Cardiac septum (tissue), 1 donor: Measurements from ENCODE around the gene IRF2BP1. TPM values are rescaled to one million over a fixed set of nuclear protein-coding genes. Genes with fewer than 3 reads are reported as not detected.
A peak's percentile ranks its signal among the peaks of the same experiment; 100 is the strongest.

Source experiments
- DNase-seq: peaks from one replicate; pipeline ENCODE4 v3.0.0-alpha.2; 2020; ENCODE audit warnings: low spot score
- intact Hi-C: fragments of 100-400 bp; cut with DNase I; formaldehyde crosslinking; loops from one replicate; pipeline ENCODE4 v1.14.0; 2022
- long read RNA-seq: library from polyadenylated mRNA; unstranded; transcript quantifications from one replicate; pipeline ENCODE4 v2.0.0, GENCODE V29; 2021
- total RNA-seq: library from RNA; stranded (reverse); fragmentation: NEBNext Ultra II Directional; extraction: Animal tissue kit (Norgen Biotek cat#: 25700); gene quantifications from one replicate; pipeline ENCODE4 v1.2.1, GENCODE V29; 2021
- donor health status: DM: no; HTN: no; CAD: no.

The IRF2BP1 gene, protein sequence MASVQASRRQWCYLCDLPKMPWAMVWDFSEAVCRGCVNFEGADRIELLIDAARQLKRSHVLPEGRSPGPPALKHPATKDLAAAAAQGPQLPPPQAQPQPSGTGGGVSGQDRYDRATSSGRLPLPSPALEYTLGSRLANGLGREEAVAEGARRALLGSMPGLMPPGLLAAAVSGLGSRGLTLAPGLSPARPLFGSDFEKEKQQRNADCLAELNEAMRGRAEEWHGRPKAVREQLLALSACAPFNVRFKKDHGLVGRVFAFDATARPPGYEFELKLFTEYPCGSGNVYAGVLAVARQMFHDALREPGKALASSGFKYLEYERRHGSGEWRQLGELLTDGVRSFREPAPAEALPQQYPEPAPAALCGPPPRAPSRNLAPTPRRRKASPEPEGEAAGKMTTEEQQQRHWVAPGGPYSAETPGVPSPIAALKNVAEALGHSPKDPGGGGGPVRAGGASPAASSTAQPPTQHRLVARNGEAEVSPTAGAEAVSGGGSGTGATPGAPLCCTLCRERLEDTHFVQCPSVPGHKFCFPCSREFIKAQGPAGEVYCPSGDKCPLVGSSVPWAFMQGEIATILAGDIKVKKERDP
- total RNA-seq, result 17.4 TPM
- long read RNA-seq, transcript IRF2BP1-201 (1 exons, 2,564 nt), result major isoform, 40 of 40 reads
- long read RNA-seq, partial matches to known transcripts, result 0 of 40 reads
- long read RNA-seq, other reads (novel, unspliced or antisense), result 0 of 40 reads

DNA sequence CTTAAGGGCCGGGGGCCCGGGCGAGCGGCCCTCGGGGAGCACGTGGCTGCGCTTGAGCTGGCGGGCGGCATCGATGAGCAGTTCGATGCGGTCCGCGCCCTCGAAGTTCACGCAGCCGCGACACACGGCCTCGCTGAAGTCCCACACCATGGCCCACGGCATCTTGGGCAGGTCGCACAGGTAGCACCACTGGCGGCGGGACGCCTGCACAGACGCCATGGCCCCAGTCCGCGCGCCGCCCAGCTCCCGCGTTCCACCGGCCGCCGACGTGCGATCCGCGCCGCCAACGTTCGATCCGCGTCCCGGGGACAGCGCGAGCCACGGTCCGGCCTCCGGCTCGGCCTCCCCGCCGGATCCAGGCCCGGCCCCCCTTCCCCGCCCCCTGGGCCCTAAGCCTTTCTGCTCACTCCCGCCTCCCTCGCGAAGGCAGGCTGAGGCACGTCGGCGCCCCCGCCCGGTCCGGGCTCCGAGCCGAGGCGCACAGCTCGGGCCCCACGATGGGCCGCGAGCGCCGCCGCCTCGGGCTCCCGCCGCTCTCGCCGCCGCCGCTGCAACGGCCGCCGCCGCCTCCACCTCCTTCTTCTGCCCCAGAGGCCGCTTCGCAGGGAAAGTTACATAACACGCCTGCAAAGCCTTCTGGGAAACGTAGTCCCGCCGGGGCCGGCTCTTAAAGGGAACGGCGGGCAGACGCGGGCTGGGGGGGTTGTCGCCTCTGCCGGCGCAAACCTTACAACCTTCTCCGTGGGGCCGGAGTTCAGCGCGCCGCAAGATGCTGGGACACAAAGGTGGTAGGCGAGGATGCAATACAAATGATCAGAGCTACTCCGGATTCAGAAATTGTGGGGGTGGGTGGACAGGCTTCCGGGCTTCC is at the start of gene IRF2BP1:
IRF2BP1 (minus strand) TSS at position 586 of the 871 bp plus-strand sequence; CDS start at position 219, 367 bp downstream.
- intact Hi-C loops, result loop anchor here (1.0 kb wide), 1 partner anchor 22 kb away; the partner anchor contains the start of gene SYMPK
- peak; percentile 96 for DNase-seq

DNA sequence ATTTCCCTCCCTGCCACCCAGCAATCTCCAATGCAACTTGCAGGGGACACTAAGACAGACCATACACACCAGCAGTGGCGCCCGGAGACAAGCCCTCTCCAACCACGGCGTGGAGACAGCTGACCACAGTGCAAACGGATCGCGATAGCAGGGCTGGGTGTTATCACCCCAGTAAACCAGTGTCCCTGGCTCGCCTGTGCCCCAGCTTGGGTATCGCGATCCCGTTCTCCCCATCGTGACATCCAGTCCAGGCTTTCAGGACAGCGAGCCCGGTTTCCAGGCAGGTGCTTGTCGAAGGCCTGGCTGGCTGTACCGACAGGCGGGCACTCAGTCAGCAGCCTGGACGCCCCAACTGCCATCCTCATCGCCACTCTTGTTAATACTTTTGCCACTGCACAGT is 49.3 kb upstream of the IRF2BP1 start:
- intact Hi-C loops, result no loop called here
- no peak for DNase-seq

DNA sequence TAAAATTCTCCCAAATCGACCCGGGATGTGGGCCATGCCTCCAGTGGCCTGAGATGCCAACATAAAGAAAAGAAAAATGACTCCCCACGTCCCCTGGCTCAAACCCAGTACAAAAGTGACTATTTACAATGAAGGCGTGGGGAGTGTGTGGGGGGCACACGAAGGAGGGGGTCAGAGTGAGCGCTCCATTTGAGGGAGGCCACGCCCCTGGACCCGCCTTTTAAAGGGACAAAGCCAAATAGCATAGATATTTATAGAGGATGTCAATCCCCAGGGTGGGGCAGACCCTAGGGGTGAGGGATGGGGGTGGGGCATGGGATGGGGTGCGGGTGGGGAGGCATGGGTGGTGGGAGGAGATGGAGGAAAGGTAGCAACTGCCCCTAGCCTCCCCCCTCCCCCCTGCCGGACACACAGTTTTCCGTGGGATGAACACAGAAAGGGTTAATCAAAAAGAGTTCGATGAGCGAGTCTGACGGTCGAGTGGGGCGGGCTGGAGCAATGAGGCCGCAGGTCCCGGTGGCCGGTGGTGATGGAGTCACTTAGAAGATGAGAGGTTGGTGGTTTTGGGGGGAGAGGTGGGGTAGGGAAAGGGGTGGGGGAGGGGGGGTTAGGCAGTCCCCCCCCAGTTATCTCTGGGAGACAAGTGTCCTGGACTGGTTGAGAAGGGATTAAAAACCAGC is 48.8 kb upstream of the IRF2BP1 start:
- intact Hi-C loops, result no loop called here
- DNase-seq, result no peak

DNA sequence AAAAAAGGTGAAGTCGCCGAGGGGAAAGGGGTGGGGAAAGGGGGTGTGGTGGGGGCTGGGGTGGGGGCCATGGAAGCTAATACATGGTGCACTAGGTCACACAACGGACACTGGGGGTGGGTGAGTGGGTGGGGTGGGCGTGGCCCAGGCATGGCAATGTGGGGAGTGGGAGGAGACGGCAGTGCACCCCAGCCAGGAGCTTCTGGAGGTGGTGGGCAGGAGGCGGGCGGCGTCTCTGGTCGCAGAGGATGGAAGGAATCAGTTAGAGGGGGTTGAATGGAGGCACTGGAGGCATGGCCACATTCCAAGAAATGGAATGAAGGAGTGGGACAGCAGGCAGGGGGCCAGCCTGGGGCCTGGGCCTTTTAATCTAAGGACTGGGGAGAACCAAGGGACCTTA is 47.8 kb upstream of the IRF2BP1 start:
- DNase-seq, result no peak
- intact Hi-C loops, result no loop called here

DNA sequence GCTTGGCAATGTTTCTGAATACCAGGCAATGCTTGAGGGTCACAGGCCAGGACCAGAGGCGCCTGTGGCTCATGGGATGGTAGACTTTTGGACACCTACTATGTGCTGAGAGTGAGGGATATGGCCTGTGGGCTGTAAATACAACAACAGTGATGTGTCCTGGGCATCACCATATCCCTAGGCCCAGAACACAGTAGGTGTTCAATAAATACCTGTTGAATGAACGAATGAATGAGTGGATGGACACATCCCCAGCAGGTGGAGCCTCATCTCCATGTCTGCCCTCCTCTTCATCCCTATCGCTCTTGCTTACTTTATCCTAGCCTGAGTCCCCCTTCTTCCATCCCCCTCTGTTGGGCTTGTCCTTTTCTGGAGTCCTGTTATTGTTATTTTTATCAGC is 45.1 kb upstream of the IRF2BP1 start:
- no peak for DNase-seq
- intact Hi-C loops, result no loop called here

DNA sequence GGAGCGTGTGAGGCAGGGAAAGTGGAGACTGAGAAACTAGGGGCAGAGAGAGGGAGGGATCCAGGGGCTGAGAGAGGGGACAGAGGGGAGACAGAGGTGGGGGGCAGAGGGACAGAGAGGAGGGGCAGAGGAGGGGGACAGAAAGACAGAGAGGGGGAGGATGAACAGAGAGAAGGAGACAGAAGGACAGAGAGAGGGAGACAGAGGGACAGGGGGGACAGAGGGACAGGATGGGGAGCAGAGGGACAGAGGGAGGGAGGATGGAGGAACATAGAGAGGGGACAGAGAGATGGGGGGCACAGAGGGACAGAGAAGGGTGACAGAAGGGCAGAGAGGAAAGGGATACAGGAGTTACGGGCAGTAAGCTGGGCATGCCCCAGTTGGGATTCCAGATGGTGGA is 43.3 kb upstream of the IRF2BP1 start:
- no peak for DNase-seq
- intact Hi-C loops, result loop anchor here (5.0 kb wide), 1 partner anchor 88 kb away; no protein-coding TSS in a partner anchor

DNA sequence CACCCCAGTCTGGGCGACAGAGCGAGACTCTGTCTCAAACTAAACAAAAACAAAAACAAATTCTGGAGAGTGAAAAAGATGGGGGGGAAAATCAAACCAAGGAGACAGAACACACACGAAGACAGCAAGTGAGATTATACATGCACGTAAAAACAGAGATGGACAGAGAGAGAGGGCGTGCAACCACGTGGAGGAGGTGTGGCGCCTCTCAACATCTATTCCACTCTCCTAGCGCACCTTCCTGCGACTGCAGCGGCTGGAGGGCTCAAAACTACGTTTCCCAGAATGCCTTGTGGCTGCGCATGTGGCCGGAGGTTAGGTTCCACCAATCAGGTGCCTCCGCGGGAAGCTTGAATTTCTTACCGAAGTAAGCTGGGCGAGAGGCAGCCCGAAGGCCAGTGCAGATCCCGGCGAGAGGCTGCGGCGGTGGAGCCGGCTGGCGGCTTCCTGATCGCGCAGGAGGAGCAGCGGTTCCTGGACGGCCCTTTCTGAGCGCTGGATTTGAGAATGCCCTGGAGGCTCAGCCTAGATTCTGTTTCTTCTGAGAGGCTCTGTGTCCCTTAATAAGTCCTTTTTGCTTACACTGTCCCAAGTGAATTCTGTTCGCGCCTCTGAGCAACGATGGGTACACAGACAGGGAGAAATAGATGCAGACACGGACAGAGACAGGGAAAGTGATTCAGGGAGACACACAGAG is 41.8 kb upstream of the IRF2BP1 start:
- DNase-seq, result peak; percentile 94
- intact Hi-C loops, result loop anchor here (5.0 kb wide), 1 partner anchor 90 kb away; no protein-coding TSS in a partner anchor

DNA sequence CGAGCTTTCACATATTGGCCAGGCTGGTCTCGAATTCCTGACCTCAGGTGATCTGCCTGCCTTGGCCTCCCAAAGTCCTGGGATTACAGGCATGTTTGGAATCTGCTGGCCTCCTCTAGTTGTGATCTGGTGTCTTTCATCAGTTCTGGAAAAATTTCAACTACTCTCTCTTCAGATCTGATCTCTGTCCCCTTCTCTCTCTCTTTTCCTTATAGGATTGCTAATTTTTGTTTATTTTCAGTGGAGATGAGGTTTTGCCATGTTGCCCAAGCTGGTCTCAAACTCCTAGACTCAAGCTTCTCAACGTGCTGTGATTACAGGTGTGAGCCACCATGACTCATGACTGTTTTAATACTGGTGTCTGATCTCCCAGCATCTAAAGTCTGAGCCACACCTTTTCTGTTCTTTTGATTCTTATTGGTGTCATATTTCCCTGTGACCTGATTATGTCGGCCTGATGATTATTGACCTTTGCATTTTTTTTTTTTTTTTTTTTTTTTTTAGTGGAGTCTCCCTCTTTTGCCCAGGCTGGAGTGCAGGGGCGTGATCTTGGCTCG is 39.0 kb upstream of the IRF2BP1 start:
- intact Hi-C loops, result loop anchor here (5.0 kb wide), 1 partner anchor 92 kb away; no protein-coding TSS in a partner anchor
- DNase-seq, result no peak

DNA sequence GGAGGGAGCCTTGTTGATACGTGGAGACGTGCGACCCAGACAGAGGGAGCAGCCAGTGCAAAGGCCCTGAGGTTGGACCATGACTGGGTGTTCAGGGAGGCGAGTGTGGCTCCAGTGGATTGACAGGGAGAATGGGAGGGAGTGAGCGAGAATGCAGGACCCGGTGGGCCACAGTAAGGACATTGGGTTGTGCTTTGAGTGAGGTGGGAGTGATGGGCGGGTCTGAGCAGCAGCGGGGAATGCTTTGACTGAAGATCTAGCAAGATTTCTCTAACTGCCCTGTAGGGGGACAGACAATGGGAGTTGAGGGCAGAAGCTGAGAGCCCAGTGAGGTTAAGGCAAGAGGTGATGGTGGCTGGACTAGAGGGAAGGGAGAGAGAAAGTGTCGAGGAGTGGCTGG is 36.3 kb upstream of the IRF2BP1 start:
- no peak for DNase-seq
- intact Hi-C loops, result no loop called here

DNA sequence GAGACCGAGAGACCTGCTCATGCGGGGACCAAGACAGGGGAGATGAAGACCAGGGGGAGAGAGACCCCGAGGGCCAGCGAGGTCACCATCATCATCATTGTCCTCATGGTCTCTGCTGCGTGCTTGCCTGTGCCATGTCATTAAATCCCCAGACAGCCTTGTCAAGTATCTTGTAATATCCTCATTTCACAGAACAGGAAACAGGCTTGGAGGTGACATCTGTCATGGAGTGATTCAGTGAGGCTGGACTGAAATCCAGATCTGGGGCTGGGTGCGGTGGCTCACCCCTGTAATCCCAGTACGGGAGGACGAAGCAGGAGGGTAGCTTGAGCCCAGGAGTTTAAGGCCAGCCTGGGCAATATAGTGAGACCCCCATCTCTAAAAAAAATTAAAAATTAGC is 34.5 kb upstream of the IRF2BP1 start:
- intact Hi-C loops, result no loop called here

DNA sequence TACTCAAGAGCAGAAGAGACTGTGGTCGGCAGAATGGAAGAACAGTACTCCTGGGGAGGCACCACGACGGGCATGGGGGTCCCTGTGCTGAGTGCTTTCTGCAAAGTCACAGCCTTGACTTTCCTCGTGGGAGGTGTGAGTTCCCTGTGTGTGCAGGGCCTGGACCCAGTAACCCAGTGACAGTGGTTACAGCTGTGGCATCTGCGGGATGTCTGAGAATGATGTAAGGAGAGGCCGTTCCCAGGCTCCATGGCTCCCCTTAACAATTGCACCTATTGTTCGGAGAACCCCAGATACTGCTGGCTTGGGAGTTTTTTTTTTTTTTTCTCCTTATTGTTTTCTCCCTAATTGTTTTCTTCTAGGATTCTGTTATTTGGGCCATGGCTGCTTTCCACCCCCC is 33.7 kb upstream of the IRF2BP1 start:
- intact Hi-C loops, result no loop called here
- no peak for DNase-seq

More for the DNA sequence above, 34.5 kb upstream of the IRF2BP1 start:
- no peak for DNase-seq

DNA sequence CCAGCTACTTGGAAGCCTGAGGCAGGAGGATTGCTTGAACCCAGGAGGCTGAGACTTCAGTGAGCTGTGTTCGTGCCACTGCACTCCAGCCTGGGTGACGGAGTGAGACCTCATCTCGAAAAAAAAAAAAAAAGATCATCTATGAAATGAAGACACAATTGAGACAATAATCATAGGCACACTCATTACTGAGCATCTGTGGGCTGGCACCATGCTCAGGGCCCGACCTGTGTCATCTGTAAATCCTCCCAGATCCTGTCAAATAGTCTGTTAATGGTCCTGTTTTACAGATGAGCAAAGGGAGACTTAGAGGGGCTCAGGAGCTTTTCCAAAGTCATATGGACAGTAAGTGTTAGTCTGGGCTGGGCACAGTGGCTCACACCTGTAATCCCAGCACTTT is 32.8 kb upstream of the IRF2BP1 start:
- intact Hi-C loops, result no loop called here
- no peak for DNase-seq

DNA sequence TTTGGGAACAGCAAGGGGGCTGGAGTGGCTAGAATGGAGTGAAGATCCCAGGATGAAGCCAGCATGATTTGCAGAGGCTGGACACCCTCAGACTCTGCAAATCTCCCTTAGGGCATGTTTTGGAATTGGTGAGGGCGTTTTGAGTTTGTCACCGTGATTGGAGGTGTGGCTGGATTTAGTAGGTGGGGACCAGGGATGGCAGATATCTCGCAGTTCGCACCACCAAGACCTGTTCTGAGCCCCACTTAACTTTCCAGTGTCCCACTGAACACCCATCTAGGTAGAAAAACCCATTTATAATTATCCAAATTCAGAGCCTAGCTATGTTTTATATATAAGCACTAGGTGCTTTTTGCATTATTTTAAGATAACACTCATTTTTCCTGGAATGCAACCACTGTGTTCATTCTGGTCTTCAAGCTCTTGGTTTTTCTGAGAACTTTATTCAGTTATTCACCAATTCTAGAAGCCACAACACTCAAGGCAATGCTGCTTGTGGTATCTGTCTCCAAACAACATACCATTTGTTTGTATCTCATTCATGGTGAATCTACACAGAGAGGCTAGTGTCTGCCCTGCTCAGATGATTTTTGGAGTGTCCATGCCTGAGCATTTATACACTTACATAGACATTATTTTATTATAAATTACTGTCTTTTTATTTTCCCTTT is 31.6 kb upstream of the IRF2BP1 start:
- intact Hi-C loops, result no loop called here
- no peak for DNase-seq

DNA sequence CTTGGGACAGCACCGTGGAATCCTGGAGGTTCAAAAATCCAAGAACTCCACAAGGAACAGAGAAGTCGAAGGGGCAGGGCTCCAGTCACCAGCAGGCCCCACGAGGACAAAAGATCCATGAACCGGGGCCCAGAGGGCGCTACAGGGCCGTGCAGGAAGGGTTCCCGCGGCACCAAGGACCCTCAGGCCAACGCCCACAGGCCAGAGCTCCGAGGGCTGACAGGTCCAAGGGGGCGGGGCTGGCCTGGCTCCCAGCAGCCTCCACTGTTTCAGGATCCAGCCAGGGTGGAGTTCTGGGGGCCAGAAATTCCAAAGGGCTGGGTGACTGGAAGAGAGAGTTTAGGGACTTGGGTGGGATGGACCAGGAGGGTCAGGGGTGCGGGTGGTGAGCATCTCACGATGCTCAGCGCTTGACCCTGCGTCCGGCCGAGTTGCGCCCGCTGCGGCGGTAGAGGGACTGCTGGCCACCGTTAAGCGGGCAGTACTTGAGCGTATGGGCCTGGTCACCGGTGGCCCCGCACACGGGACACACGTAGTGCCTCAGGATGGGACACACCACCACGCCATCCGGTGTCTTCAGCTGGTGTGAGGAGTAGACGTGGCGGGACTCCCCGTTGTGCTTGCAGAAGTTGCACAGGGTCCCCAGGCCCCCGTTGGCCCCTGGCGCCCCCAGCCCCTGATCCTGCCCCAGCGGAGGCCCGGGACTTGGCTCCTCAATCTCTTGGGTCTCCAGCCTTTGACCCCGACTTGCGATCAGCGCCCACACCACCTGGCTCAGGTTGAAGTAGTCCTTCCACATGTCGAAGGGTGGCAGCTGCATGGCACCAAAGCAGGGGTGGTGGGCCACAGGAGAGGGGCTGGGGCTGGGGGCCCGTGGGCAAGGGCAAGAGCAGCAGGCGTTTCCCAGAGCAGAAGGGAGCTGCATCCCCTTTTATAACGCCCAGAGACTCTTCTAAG is 28.2 kb upstream of the IRF2BP1 start, which contains the start of gene NANOS2:
NANOS2 (minus strand) TSS at position 905 of the 957 bp plus-strand sequence; CDS start at position 820, 85 bp downstream.
- no peak for DNase-seq

DNA sequence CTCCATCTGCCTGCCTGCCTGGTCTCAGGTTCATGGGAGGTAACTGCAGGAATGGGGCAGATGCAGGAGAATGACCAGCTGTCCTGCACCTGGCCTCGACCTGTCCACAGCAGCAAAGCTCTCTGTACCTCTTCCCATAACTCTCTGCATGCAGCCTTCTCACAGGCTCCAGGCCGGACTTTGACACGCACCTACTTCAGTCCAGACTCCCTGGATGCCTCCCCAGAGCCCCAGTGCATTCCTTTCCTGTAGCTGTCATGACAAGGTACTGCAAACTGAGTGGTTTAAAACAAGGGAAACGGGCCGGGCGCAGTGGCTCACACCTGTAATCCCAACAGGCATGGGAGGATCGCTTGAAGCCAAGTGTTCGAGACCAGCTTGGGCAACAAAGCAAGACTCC is 25.4 kb upstream of the IRF2BP1 start:
- DNase-seq, result no peak
- intact Hi-C loops, result no loop called here

More for the DNA sequence above, 28.2 kb upstream of the IRF2BP1 start, which contains the start of gene NANOS2:
- intact Hi-C loops, result no loop called here

DNA sequence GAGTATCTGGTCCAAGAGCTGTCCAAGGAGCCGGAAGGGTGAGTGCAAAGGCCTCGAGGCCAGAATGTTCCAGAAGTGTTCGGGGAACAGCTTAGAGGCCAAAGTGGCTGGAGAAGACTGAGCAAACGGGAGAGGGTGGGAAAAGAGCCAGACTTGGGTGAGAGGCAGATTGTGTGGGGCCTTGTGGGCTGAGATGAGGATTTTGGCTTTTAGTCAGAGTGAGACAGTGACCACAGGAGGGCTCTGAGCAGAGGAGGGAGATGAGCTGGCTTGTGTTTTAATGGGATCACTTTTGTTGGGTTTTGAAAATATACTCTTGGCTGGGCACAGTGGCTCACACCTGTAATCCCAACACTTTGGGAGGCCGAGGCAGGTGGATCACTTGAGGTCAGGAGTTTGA is 23.0 kb upstream of the IRF2BP1 start:
- no peak for DNase-seq
- intact Hi-C loops, result no loop called here

DNA sequence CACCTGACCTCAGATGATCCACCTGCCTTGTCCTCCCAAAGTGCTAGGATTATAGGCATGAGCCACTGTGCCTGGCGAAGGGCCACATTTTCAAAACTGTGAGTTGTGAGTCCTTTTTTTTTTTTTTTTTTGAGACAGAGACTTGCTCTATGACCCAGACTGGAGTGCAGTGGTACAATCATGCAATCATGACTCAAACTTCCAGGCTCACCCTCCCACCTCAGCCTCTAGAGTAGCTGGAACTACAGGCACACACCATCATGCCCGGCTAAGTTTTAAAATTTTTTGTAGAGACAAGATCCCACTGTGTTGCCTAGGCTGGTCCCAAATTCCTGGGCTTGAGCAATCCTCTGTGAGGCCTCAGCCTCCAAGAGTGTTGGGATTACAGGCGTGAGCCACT is 20.3 kb upstream of the IRF2BP1 start:
- intact Hi-C loops, result no loop called here
- no peak for DNase-seq
